Muscle of leg (tissue), 16 donors: Measurements from ENCODE around the gene BORCS5. TPM values are rescaled to one million over a fixed set of nuclear protein-coding genes. Genes with fewer than 3 reads are reported as not detected.
"Not testable (repeated sequence)": the region's sequence is repeated elsewhere in the genome, so short reads cannot be mapped to it uniquely, and the experiment has no call there.

Source experiments
- DNase-seq: peaks from one replicate; pipeline ENCODE4 v3.0.0; 2013
- H3K27ac ChIP-seq: one replicate; pipeline ENCODE4 v1.5.1; 2013; ENCODE audit warnings: mild to moderate bottlenecking, low read length, control low read depth
- H3K27me3 ChIP-seq: one replicate; pipeline ENCODE4 v1.6.1; 2013; ENCODE audit warnings: low read length; ENCODE audit not compliant: control insufficient read depth, insufficient read depth
- H3K36me3 ChIP-seq: one replicate; pipeline ENCODE4 v1.6.1; 2013; ENCODE audit warnings: low read length; ENCODE audit not compliant: control insufficient read depth, insufficient read depth
- H3K4me1 ChIP-seq: one replicate; pipeline ENCODE4 v1.6.1; 2013; ENCODE audit warnings: low read length; ENCODE audit not compliant: control insufficient read depth, insufficient read depth
- H3K4me3 ChIP-seq: one replicate; pipeline ENCODE4 v1.5.1; 2013; ENCODE audit warnings: low read length, control low read depth
- H3K9me3 ChIP-seq: replicated peaks from 2 replicates; pipeline ENCODE4 v1.6.1; 2013; ENCODE audit warnings: low read depth, low read length; ENCODE audit not compliant: control insufficient read depth
- WGBS: methylation state at CpG from one replicate; pipeline ENCODE4 v1.1.5; 2013; ENCODE audit warnings: missing lambda C conversion rate; ENCODE audit not compliant: insufficient coverage; 5-methylcytosine and 5-hydroxymethylcytosine counted together
- long read RNA-seq, 11 donors: transcript quantifications; one replicate each; lab custom pipeline, GENCODE V29; 2026
- polyA plus RNA-seq, 8 donors: library from polyadenylated mRNA; unstranded; fragments of 120-200 nt; gene quantifications; one replicate each; pipeline versions ENCODE4 v1.2.1 to v1.2.3, GENCODE V29; 2013; ENCODE audit warnings: inconsistent platforms in 1 of 8, low replicate concordance in 1 of 8; ENCODE audit not compliant: insufficient read length in 8 of 8, insufficient read depth in 1 of 8
- total RNA-seq: library from RNA; stranded (reverse); fragments of 120-200 nt; gene quantifications from one replicate; pipeline ENCODE4 v1.2.4, GENCODE V29; 2013

Gene BORCS5
- 9.2 TPM for total RNA-seq
- 1 to 10 TPM; 6.7 to 8.9 (median 7.3) TPM for polyA plus RNA-seq
- long read RNA-seq, donor 1, partial matches to known transcripts: 0 of 1 reads
- long read RNA-seq, donor 1, other reads (novel, unspliced or antisense): 0 of 1 reads
- long read RNA-seq, donor 2: 0 reads
- long read RNA-seq, donor 3, partial matches to known transcripts: 0 of 2 reads
- long read RNA-seq, donor 3, other reads (novel, unspliced or antisense): 0 of 2 reads
- long read RNA-seq, donor 4, full-length matches to known transcripts: 2 of 2 reads
- long read RNA-seq, donor 4, partial matches to known transcripts: 0 of 2 reads
- long read RNA-seq, donor 4, other reads (novel, unspliced or antisense): 0 of 2 reads
- long read RNA-seq, donor 5, full-length matches to known transcripts: 7 of 7 reads
- long read RNA-seq, donor 5, partial matches to known transcripts: 0 of 7 reads
- long read RNA-seq, donor 5, other reads (novel, unspliced or antisense): 0 of 7 reads
- long read RNA-seq, donor 6, full-length matches to known transcripts: 5 of 5 reads
- long read RNA-seq, donor 6, partial matches to known transcripts: 0 of 5 reads
- long read RNA-seq, donor 6, other reads (novel, unspliced or antisense): 0 of 5 reads
- long read RNA-seq, donor 7, full-length matches to known transcripts: 2 of 31 reads
- long read RNA-seq, donor 7, partial matches to known transcripts: 29 of 31 reads
- long read RNA-seq, donor 7, other reads (novel, unspliced or antisense): 0 of 31 reads
- long read RNA-seq, donor 8, full-length matches to known transcripts: 5 of 5 reads
- long read RNA-seq, donor 8, partial matches to known transcripts: 0 of 5 reads
- long read RNA-seq, donor 8, other reads (novel, unspliced or antisense): 0 of 5 reads
- long read RNA-seq, donor 9, partial matches to known transcripts: 0 of 1 reads
- long read RNA-seq, donor 9, other reads (novel, unspliced or antisense): 0 of 1 reads
- long read RNA-seq, donor 10, full-length matches to known transcripts: 9 of 9 reads
- long read RNA-seq, donor 10, partial matches to known transcripts: 0 of 9 reads
- long read RNA-seq, donor 10, other reads (novel, unspliced or antisense): 0 of 9 reads
- long read RNA-seq, donor 11, partial matches to known transcripts: 0 of 2 reads
- long read RNA-seq, donor 11, other reads (novel, unspliced or antisense): 0 of 2 reads

DNA sequence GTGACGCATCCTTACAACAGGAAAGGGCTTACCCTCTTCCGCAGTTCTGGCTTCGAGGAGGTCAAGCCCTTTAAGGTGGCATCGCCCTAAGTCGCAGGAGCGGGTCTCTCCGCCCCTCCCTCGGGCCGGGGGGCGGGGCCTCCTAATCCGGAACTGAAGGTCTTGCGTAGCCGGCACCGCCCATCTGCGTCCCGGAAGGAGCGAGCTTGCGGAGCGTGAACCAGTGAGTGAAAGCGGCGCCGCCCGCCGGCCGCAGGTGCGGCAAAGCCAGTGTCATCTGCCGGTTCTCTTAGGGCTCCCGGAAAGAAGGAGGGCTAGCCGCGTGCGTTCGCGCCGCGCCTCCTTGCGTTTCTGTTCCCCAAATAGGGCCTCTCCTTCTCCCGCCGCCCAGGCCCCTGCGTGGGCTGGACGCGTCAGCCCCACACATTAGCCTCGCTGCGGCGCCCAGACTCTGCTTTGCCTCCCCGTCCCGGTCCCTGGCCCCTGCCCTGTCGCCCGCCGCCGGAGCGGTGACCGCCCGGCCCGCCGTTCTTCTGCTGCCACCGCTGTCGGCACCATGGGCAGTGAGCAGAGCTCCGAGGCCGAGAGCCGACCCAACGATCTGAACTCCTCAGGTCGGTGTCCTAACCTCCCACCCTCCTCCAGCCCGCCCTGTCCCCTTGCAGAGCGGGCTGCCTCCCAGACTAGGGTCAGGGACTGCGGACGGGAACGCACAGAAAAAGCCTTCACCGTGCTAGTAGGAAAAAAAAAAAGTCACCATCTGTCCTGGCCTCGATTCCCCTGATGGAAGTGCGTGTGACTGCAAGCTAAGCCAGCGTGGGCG lies at the start of gene BORCS5:
TSS of gene BORCS5 (plus strand) at position 183 of the 823 bp plus-strand sequence. CDS start at position 557, 374 bp downstream.
- under 1% methylated on average over 62 of the region's 72 CpGs for WGBS

GRCh38 chr12:12310695-12311094 lies 46.2 kb upstream of the BORCS5 start:
- H3K36me3 ChIP-seq, H3K9me3 ChIP-seq, H3K4me3 ChIP-seq, DNase-seq, H3K27ac ChIP-seq, H3K27me3 ChIP-seq, H3K4me1 ChIP-seq: not testable (repeated sequence)
- WGBS: 91% methylated on average over 5 of the region's 10 CpGs

More for the DNA sequence above, at the start of gene BORCS5:
- Histone ChIP-seq H3K4me1 (peaks cover 11% of the 10 kb centered on the region), H3K4me3 (peak within 1 kb of the TSS; percentile 86), H3K27me3 (no peaks in the 10 kb centered on the region), H3K27ac (peak within 1 kb of the TSS; percentile 98), H3K9me3 (no peaks in the 10 kb centered on the region), H3K36me3 (no peaks in the 10 kb centered on the region)
- peak; percentile 98 for DNase-seq

- no peak for DNase-seq
- H3K36me3 ChIP-seq: no peaks in the 10 kb centered on the region
- peaks cover 13% of the 10 kb centered on the region for H3K4me1 ChIP-seq
- no peak overlapping the region for H3K27ac ChIP-seq
- H3K27me3 ChIP-seq: no peaks in the 10 kb centered on the region
- H3K4me3 ChIP-seq: no peak overlapping the region
- H3K9me3 ChIP-seq: no peaks in the 10 kb centered on the region
Observed at GRCh38 chr12:12315838-12316237, 41.0 kb upstream of the BORCS5 start.

GRCh38 chr12:12319451-12320183 lies 37.3 kb upstream of the BORCS5 start:
- DNase-seq: peak; percentile 66
- Histone ChIP-seq H3K4me1 (peaks cover 14% of the 10 kb centered on the region), H3K4me3 (no peak overlapping the region), H3K9me3 (no peaks in the 10 kb centered on the region), H3K27ac (peak overlapping the region; percentile 31), H3K36me3 (no peaks in the 10 kb centered on the region), H3K27me3 (no peaks in the 10 kb centered on the region)
- WGBS: 26% methylated on average over 5 of the region's 9 CpGs

GRCh38 chr12:12323118-12323517 lies 33.8 kb upstream of the BORCS5 start:
- DNase-seq: no peak
- H3K27ac ChIP-seq: no peak overlapping the region

DNA sequence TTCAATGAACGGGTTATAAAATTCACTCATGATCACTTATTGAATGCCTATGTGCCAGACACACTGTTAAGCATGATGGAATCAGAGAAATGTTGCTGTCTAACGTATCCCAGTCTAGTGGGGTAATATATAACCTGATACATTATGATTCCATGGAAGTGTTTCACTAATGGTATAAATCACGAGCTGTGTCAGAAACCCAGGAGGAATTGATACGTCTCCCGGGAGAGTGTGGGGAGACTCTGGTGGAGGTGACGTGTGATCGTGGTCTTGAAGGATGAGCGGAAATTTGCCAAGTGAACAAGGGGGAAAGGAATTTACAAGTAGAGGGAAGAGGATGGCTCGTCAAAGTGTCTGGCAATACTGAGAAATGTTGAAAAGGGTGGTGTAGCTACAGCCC lies 33.3 kb upstream of the BORCS5 start:
- Histone ChIP-seq H3K27ac (no peak overlapping the region), H3K9me3 (no peaks in the 10 kb centered on the region), H3K4me3 (no peak overlapping the region), H3K36me3 (no peaks in the 10 kb centered on the region), H3K4me1 (peaks cover 14% of the 10 kb centered on the region), H3K27me3 (no peaks in the 10 kb centered on the region)
- 49% methylated on average over 7 of the region's 9 CpGs for WGBS
- no peak for DNase-seq

More at GRCh38 chr12:12323118-12323517, 33.8 kb upstream of the BORCS5 start:
- WGBS: 20% methylated on average over 2 of the region's 4 CpGs
- no peaks in the 10 kb centered on the region for H3K27me3 ChIP-seq
- no peaks in the 10 kb centered on the region for H3K36me3 ChIP-seq
- no peaks in the 10 kb centered on the region for H3K9me3 ChIP-seq
- no peak overlapping the region for H3K4me3 ChIP-seq
- peaks cover 14% of the 10 kb centered on the region for H3K4me1 ChIP-seq

GRCh38 chr12:12326262-12326661 lies 30.6 kb upstream of the BORCS5 start:
- H3K27ac ChIP-seq: no peak overlapping the region
- H3K36me3 ChIP-seq: no peaks in the 10 kb centered on the region
- no peak overlapping the region for H3K4me3 ChIP-seq
- 100% methylated on average over 1 of the region's 3 CpGs for WGBS
- no peaks in the 10 kb centered on the region for H3K27me3 ChIP-seq
- no peaks in the 10 kb centered on the region for H3K9me3 ChIP-seq
- H3K4me1 ChIP-seq: no peaks in the 10 kb centered on the region
- DNase-seq: no peak

DNA sequence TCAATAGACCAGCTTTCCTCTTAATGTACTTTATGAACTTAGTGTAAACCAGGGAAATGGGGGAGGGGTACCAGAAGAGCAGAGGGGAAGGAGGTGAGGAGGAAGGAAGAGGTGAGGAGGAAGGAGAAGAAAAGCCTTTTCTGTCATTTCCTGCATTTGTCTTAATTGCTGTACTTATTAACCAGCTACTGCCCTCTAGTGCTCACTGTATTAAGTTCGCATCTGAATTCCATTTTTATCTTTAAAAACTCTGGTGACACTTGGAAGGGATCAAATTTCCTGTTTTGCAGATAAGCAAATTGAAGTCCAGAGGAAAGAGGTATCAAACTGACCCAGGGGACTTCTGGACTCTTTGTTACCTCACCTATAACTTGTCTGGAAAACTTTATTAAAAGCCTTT lies 29.1 kb upstream of the BORCS5 start:
- H3K27ac ChIP-seq: no peak overlapping the region
- H3K4me3 ChIP-seq: no peak overlapping the region
- H3K9me3 ChIP-seq: no peaks in the 10 kb centered on the region
- H3K36me3 ChIP-seq: no peaks in the 10 kb centered on the region
- peak; percentile 82 for DNase-seq
- no CpG with 5 or more reads among the region's 1 CpG for WGBS
- no peaks in the 10 kb centered on the region for H3K4me1 ChIP-seq
- H3K27me3 ChIP-seq: no peaks in the 10 kb centered on the region

DNA sequence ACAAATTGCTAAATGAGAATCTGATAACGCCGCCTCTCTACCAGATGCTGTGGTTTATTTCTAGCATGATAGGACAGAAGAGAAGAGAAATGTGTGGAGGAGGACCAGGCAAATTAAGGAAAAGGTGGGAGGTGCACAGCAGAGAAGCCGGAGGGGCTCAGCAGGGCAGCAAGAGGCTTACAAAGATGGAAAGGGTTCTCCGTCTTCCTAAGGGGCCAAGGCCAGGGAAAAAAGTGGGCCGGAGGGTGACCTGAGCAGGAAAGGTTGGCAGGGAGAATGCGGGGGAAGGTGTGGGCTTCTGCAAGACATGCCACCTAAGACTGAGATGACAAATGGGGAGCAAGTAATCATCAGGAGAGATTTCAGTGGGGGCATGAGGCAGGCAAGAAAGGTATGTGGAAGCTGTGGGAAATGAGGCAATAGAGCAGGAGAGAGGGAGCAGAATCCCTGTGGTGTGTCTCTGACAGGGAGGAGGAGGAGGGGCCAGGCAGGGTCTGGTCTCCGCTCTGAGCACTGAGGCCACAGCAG lies 25.6 kb upstream of the BORCS5 start:
- no peaks in the 10 kb centered on the region for H3K9me3 ChIP-seq
- H3K27me3 ChIP-seq: no peaks in the 10 kb centered on the region
- no peak overlapping the region for H3K4me3 ChIP-seq
- no peak for DNase-seq
- H3K36me3 ChIP-seq: no peaks in the 10 kb centered on the region
- 62% methylated on average over 6 of the region's 7 CpGs for WGBS
- peaks cover 5% of the 10 kb centered on the region for H3K4me1 ChIP-seq
- H3K27ac ChIP-seq: no peak overlapping the region
